Activated CD8-positive, alpha-beta memory T cell treated with anti-CD3 and anti-CD28 coated beads, Interleukin-2, amount 50 U/mL, for 1 hour (primary cell): Measurements from ENCODE around the gene PTPN1.
"Not testable (repeated sequence)": the region's sequence is repeated elsewhere in the genome, so short reads cannot be mapped to it uniquely, and the experiment has no call there.

Source experiments
- DNase-seq: peaks from one replicate; pipeline ENCODE4 v3.0.0-alpha.2; 2020; ENCODE audit errors: extremely low read depth

Gene PTPN1

DNA sequence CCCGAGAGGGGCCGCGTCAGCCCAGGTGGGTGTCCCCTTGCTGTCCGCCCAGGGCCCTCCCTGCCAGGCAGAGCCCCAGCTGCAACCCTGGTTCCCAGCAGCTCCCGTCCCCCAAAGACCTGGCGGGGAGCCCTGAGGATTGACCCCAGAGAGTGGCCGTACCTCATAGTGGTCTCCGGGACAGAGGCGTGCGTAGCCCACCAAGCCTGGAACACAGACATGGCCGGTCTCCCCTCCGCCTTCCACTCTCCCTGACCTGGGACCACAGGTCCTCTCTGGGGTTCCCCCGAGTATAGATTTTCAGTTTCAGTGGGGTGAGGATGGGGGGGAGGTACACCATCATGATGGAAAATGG, 98.5 kb downstream of the PTPN1 start:
- DNase-seq, result no peak

DNA sequence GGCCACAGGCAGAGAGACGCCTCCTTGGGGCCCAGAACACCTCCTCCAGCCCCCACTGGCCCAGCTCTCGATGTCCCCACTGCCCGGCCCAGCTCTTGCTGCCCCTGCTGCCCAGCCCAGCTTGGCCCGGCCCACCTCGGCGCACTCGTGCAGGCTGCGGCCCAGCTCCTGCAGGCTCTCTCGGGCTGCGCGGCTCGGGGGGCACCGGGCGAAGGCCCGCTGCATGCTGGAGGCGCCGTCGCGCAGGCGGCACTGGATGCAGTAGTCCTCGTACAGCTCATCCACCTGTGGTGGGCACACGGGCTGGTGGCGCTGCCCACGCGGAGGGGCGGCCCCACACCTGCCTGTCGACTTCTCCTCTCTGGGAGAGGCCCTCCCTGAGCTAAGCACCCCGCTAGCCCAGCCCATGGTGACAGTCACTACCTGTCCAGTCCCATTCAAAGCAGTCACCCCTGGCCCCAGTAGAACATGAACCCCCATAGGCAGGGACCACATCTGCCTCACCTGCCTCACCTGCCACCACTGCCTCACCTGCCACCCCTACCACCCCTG, 99.3 kb downstream of the PTPN1 start:
- no peak for DNase-seq

DNA sequence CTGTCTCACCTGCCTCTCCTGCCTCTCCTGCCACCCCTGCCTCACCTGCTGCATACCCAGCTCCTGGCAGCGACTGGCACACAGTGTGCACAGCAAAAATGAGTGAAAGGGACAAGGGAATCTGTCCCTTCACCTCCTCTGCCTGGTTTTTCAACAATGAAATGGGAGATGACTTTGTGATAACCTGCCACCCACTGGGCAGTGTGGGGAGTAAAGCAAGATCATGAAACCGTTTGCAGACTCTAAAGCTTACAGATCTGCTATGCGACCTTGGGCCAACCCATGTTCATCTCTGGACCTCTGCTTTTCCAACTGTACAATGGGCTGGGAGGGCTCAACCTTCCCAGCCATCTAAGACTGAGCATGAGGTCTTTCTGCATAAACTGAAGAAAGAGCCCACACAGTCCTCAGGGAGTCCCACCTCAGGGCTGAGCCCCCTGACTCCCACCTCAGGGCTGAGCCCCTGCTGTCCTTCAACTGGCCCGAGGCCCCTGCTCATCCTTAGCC, 100.1 kb downstream of the PTPN1 start:
- no peak for DNase-seq

DNA sequence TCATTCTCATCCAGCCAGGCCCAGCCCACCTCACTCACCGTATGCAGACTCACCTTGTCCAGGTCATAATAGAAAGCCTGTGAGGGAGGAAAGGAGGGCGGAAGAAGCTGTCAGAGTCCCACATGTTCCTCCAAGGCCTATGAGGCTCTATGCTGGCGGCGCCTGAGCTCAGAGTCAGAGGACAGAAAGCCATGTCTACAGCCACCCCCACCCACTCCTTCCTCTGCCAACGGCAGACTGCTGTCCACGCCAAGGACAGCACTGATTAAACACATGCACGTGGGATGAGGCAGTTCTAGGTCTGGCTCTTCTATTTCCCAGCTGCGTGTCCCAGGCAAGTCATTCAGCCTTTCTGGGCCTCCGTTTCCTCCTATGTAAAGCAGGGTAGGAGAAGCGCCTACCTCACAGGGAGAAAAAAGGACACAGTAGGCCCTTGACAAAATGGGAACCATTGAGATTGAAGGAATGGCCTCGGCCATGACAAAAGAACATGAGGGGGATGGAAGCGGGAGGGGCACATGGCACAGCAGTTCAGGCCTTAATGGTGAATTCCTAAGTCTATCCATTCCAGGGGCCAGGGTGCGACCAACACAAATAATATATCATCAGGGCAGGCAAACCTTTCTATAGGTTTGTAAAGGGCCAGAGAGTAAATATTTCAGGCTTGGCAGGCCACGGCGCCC, 101.1 kb downstream of the PTPN1 start:
- no peak for DNase-seq

DNA sequence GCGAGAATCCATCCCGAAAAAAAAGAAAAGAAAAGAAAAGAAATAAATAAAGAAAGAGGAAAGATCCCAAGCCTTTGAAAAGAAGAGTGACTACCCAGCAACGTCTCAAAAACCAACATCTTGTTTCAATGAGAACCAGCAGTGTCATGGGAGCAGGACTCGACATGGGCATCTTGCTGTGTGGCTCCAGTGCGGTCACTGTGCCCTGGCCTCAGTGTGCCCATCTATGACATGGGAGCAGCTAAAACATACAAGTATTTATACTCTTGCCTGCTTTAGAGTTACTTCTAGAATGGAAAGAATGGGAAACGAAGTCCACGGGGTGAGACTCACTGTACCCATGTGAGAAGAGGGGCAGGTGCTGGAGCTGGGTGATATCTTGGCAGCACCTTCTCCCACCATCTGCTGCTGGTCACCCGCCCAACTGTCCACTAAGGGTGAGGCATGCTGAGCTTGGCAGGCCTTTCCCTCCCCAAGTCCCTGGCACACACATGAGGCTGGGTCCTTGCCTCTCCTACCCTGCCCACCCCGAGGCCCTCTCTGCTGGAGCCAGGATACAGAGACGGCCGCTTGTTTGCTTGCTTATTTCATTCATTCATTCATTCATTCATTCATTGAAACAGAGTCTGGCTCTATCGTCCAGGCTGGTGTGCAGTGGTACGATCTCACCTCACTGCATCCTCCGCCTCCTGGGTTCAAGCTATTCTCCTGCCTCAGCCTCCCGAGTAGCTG, 103.4 kb downstream of the PTPN1 start:
- DNase-seq, result no peak

DNA sequence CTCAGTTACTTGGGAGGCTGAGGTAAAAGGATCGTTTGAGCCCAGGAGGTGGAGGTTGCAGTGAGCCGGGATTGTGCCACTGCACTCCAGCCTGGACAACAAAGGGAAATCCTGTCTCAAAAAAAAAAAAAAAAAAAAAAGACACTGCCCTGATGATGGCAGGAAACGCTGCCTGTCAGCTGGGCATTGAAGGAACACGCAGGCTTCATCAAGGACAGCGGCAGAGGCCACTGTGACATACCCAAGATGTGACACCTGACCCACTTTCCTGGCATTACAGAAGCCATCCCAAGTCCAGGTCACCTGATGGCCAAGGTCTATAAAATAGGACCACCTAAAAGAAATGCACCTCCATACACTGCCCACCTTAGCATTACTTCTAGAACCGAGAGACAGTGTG, 105.2 kb downstream of the PTPN1 start:
- DNase-seq, result no peak

DNA sequence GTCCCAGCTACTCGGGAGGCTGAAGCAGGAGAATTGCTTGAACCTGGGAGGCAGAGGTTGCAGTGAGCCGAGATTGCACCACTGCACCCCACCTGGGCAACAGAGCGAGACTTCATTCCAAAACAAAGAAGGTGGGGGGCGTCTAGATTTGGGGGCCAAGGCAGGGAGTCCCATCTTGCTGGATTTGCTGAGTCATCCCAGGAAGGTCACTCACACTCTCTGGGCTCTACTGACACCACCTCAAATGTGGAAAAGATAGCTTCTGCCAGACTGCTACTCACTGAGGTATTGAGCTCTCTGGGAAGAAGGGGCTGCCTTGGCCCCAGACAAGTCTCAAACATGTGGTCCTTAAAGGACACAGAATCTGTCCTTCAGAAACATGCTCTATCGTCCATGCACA, 106.8 kb downstream of the PTPN1 start:
- no peak for DNase-seq

DNA sequence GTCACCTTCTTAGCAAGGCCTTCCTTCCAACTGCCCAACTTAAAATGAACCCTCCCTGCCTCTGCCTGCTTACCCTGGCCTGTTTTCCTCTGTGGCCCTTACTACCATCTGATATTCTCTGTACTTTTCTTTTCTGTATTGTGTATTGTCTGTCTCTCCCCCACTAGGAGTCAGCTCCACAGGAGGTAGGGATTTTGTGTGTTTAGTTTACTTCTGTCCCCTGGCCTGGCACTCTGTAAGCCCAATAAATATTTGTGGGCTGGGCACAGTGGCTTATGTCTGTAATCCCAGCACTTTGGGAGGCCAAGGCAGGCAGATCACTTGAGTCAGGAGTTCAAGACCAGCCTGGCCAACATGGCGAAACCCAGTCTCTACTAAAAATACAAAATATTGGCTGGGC, 108.4 kb downstream of the PTPN1 start:
- DNase-seq, result no peak

DNA sequence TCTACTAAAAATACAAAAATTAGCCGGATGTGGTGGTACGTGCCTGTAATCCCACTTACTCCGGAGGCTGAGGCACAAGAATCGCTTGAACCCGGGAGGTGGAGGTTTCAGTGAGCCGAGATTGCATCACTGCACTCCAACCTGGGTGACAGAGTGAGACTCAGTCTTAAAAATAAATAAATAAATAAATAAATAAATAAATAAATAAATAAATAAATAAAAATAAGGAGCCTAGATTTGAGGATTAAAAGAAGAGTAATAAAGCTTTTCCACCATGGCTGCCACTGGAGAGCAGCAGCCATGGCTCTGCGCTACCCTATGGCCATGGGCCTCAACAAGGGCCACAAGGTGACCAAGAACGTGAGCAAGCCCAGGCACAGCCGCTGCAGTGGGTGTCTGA, 110.3 kb downstream of the PTPN1 start:
- DNase-seq, result not testable (repeated sequence)

DNA sequence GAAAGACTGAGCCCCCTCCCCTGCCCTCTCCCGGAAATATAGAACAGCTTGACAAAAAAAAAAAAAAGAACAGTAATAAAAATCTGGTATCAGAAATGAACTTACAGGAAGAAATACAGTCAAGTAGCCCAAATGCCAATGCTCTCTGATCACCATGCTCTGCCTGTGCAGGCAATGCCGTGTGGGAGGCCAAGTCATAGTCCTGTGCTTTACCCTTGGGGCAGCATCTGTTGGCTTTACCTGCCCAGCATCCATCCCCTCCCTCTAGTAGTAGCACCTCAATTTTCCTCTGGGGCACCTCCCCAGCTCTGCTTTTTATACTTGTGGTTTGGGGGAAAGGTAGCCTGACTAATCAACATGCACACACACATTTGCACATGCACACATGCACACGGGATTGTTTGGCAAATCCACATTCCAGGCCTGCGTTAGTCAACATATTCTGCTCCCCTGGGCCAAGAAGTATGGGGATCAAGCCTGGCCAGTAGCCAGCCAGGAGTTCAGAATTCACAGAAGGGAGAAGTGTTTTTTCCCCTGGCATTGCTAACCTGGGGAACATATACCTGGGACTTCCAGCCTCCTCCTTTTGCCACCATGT, 111.0 kb downstream of the PTPN1 start:
- no peak for DNase-seq

DNA sequence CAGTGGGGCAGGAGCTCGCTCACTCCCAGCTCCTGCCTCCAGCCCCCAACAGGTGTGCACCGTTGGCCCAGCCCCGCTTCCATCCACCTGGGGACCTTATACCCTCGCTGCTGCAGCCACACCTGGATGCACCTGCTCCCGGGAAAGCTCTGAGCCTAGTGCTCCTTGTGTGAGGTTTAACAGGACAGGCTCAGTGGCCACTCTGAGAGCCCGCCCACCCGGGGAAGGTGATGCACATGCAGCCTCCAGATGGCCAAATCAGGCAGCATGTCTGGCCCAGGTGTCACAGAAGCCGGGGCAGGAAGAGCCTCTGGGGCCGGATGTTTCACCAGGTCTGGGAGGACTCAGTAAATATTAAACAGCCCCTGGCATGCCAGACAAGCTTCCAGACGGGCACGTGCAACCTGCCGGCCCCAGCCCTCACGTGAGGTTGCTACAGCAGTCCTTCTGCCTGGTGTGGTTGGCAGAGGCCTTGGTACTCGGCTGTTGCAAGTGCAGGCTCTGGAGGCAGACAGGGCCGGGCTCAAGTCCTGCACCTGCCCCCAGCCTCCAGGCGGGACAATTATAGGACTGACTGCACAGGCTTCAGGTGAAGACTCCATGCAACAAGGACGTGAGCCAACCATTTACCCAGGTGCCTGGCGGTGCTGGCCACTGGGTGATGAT, 114.3 kb downstream of the PTPN1 start:
- DNase-seq, result no peak

DNA sequence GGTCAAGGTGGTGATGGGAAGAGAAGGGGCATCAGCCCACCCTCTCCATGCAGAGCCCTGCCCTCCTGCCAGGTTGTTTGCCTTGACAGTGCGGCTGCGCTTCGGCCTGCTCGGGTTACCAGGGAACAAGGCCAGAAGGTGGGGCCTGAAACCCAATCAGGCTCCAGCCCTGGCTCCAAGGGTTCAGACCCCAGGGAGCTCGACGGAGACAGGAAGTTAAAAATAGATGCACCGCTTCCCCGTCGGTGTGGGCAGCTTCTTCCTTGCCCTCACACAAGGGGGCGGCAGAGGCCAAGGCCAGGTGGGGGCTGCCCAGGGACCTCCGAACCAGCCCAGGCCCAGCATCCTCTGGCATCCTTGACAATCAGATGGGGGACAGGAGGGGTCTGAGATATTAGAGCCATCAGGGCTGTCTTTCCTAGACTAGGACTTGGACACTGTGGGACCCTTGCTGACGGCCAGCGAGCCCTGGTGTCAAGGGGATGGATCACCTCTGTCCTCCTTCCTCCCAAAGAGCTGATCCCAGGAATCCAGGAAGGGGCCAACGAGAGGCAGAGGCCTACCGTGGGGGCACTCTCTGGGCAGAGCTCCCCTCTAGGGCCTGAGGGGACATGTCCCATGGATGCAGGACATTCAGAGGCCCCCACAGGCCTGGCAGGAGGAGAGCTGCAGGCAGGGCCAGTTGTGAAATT, 115.9 kb downstream of the PTPN1 start:
- no peak for DNase-seq

DNA sequence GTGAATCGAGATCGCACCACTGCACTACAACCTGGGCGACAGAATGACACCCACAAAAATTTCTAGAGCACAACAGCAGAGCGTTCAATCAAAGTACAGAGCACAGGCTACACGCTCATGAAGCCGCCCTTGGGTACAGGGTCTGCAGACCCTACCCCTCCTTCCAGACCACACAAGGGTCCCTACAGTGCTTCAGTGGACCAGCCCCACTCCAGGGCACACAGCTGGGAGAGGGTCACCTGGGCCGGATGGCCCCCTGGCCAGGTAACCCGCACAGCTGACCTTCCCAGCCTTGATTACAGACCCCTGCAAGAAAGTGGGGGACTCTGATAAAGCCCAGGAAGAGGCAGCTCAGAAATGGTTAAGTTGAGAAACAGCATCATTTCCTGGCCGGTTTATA, 117.6 kb downstream of the PTPN1 start:
- DNase-seq, result no peak

DNA sequence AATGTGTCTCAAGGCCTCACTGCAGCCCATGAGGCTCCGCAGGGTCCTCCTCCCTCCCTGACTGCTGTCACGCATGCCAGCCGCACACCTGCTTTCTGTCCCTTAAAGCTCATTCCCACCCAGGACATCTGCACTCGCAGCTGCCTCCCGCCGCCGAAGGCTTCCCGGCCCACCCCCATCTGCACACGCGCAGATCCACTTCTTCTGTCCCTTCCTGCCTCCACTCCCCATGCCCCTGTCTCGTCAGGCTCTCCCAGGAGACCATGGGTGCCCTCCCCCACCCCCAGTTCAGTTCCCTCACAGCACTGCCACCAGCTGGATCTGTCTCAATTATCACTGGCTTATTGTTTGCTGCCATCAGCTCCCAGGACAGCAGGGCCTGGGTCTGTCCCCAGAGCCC, 118.1 kb downstream of the PTPN1 start:
- DNase-seq, result no peak

DNA sequence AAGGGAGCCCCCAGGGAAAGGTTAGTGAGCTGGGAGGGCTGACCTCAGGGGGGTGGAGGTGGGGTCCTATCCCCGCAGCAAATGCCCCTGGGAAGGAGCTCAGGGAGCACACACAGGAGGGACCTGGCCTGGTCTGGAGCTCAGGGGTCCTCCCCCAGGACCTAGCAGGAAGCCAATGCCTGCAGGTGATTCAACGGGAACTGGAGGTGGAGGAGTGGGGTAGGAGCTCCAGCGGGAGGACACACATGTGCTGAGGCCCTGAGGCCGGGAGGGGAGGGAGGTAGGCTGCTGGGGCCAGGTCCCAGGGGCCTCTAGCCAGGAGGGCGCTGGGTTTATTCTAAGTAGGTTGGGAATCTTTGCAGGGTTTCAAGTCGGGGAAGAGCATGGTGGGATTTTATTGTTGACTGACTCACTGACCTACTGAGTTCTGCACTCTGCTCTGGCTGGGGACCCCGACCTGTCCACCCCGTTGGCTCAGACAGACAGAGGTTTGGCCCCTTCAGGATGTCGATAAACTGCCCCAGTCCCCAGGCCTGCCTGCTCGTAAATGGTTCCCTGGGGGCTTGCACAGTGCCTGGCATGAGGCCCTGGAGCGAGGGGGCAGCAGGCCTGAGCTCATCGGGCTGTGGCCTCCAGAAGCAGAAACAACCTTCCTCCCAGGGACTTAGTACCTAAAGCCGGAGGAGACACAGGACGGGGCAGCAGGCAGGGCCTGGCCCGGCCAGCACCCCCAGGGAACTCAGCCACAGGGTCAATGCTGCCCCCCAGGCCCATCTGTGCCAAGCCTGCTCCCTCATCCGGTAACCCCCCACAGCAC, 118.9 kb downstream of the PTPN1 start:
- no peak for DNase-seq

DNA sequence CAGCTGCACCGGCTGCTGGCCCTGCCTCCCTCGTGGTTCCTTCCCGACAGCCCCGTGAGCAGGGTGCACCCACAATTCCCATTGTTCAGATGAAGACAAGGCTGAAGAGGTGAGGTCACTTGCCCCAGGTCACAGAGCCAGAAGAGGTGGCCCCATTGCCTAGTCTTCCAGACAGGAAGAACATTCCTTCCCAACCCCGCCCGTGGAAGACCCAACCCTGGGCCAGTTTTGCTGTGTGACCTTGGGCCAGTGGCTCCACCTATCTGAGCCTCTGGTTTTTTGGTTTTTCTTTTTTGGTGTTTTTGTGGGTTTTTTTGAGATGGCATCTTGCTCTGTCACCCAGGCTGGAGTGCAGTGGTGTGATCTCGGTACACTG, 119.5 kb downstream of the PTPN1 start:
- DNase-seq, result no peak

DNA sequence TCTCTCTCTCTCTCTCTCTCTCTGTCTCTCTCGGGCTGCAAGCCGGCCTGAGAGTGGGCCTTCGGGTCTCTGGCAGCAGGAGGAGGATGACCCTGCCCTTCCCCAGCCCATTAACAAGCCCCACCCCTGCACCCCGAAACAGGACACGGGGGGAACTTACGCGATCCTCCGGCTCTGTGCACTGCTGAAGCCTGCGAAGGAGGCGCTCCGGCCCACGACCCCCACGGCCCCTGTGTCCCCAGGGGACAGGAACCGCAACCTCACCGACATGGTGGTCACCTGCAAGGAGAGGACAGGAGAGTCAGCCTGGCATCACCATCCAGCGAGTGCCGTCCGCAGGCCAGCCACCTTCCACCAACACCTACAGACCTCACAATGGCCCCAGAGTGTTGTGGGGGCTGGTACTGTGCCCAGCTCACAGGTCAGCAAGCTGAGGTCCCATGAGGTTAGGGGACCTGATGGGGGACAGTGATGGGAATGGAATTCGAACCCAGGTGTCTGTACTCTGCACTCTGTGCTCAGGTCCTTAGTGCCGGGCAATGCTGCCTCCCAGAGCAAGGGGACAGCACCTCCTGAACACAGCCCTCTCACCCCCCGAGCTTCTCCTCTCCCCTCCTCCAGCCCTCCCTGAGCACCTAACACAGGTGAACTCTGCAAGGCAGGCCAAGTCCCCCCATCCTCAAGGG, 120.5 kb downstream of the PTPN1 start:
- no peak for DNase-seq

DNA sequence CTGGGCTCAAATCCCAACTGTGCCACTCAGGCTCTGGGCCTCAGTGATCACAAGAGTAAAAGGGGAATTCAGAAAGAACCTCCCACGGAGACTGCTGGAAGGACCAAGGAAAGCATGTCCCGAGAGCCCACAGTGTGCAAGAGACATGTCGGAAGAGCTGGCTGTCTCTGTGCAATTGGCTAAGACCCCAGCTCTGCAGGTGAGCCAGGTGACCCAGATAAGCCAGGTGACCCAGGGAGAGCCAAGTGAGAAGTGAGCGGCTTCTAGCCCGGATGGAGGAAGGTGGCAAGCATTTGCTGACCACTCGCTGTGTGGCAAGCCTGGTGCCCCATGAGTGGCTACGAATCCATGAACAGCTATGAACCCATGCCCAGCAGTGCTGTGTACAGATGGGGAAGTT, 122.1 kb downstream of the PTPN1 start:
- no peak for DNase-seq

DNA sequence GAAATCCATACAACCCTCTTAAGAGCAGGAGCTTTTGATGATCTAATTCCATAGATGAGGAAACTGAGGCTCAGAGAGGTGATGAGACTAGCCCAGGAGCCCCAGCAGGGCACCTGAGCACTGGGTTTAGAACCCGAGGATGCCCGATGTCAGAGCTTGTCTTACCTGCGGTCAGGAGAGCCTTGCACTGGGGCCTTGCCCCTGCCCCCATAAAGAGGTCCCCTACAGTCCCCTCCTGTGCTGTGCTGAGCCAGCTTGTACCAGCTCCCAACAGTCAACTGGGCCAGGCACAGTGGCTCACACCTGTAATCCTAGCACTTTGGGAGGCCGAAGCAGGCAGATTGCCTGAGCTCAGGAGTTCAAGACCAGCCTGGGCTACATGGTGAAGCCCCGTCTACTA, 122.5 kb downstream of the PTPN1 start:
- no peak for DNase-seq

DNA sequence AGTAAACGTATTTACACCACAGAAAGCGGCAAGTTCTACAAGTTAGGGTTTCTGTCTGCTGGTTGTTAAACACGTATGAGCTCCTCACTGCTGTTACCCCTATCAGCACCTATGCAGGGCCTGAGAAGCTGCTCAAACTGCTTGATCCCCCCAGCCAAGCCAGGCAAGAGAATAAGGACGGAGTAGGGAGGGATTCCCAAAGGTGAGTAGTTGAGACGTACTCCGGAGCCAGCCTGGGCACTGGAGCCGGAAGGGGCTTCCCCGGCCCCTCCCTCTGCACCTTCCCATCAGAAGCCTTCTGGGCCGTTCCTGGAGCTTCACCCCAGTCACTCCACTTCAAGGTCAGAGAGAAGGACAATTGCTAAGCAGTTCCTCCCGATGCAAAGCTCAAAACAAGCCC, 123.2 kb downstream of the PTPN1 start:
- no peak for DNase-seq
